Activated CD8-positive, alpha-beta memory T cell treated with anti-CD3 and anti-CD28 coated beads for 48 hours (primary cell): ENCODE results near the gene PDE8A.
"Not testable (repeated sequence)": the region's sequence is repeated elsewhere in the genome, so short reads cannot be mapped to it uniquely, and the experiment has no call there.

ENCODE experiments used
- DNase-seq, 3 experiments: peaks; one replicate each; pipeline ENCODE4 v3.0.0-alpha.2; 2020; ENCODE audit warnings: low read depth in 2 of 3, low spot score in 2 of 3

Gene PDE8A

GRCh38 chr15:84988909-84989644 lies 7.4 kb downstream of the PDE8A start:
- no peak for DNase-seq

DNA sequence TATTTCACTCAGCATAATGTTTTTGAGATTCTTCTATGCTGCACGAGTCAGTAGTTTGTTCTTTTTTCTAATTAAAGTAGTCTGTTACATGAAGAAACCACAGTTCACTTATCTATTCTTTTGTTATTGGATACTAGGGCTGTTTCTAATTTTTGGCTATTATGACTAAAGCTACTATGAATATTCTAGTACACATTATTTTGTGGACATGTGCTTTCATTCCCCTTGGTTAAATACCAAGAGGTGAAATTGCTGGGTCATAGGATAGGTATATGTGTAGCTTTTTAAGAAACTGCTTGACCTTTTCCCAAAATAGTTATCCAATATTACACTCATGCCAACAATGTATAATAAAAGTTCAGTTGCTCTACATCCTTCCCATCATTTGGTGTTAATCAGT lies 8.9 kb downstream of the PDE8A start:
- no peak for DNase-seq

DNA sequence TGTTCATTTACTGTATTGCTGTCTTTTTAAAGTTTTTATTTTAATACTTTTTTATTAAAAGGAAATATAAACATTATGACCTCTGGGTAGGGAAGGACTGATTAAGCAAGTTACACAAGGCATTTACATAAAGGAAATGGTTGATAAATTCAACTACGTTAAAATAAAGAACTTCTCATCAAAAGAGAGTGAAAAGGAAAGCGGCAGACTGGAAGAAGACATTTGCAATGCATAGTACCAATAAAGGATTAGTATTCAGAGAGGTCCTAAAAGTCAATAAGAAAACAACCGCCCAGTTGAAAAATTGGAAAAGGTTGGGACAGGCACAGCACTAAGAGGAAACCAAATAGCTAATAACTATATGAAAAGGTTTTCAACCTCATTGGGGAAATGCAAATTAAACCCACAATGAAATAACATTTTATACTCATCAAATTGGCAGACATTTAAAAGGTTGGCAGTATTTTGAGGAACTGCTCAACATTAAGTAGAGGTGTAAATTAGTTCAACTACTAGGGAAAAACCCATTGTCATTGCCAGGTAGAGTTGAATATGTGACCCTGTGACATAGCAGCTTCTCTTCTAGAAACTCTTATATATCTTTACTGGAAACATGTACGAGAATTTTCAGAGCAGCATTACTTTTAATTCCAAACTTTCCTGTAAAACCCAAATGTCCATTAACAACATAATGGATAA lies 9.5 kb downstream of the PDE8A start:
- DNase-seq = no peak

DNA sequence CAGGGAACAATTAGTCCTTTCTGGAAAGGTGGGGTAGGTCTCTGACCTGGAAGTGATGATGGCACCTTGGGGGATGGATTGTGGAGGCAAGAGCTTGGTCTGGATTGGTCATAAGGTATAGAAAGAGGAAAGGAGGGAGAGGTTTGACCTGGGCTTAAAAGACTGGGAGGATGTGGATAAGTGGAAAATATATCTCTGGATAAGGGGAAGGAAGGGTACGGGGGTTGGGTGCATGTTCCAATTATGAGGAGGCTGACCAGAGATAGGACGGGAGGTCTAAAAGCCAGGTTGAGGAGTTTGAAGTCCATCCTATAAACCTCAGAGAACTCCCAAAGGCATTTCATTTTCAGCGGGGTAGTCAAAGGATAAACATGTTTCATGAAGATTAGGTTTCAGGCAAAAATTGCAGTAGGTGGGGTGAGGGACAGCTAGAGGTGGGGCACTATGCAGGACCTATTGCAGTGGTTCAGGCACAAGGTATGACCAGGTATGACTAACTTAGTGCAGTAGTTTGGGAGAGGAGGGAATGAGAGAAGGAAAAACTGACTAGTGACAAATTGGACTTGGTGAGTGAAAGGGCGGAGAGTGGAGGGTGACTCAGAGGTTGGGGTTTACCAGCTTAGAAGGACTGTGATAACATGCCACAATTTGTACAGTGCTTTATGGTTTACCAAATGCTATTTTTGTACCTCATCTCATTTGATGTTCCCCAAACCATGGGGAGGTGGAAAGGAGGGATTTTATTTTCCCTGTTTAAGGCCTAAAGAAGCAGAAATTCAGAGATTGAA lies 10.7 kb downstream of the PDE8A start:
- no peak for DNase-seq

- no peak for DNase-seq
Observed at GRCh38 chr15:84996055-84996454, 14.4 kb downstream of the PDE8A start.

DNA sequence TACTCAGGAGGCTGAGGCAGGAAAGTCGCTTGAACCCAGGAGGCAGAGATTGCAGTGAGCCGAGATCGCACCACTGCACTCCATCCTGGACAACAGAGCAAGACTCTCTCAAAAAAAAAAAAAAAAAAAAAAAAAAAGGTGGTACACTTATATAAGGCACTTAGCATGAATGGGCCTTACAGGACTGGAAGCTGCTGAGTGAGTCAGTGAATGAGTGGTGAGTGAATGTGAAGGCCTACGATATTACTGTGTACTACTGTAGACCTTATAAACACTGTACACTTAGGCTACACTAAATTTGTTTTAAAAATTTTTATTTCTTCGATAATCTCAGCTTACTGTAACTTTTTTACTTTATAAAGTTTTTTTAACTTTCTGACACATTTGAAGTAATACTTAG lies 15.1 kb downstream of the PDE8A start:
- not testable (repeated sequence) for DNase-seq

- not testable (repeated sequence) for DNase-seq
Observed at GRCh38 chr15:84997214-84997613, 15.6 kb downstream of the PDE8A start.

DNA sequence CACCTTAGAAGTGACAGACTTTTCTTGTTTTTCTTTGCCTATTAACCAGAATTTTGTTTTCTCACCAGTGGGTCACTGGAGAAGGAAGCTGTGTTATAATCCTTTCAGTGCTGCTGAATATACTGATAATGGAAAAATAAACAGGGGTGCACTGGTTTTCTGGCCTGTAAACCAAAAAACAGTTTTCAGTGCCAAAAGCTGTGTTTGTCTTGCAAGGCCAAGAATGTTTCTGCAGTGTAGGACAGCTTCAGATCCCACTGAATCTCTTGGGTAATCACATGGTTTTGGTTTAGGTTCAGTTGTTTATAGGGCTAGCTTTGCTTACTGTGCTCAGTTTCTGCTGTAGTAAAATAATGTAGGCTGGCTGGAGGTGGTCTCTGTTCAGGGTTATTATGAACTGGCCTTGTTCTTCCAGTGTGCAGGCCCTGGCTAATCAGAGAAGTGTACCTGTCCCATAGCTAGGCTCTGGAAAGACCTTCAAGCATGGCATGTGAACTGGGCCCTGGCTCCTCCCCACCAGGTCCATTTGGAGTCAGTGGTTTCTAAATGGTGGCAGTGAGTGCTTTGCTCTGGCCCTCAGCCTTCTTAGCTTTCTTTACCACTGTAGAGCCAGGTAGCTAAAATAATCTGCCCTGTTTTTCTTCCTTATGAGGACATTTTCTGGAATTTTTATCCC lies 18.7 kb downstream of the PDE8A start:
- DNase-seq = no peak

GRCh38 chr15:85000937-85001336 lies 19.3 kb downstream of the PDE8A start:
- DNase-seq = no peak

- no peak for DNase-seq
Observed at GRCh38 chr15:85002517-85002916, 20.9 kb downstream of the PDE8A start.

- DNase-seq = no peak
Observed at GRCh38 chr15:85003593-85004312, 22.1 kb downstream of the PDE8A start.

- no peak for DNase-seq
Observed at GRCh38 chr15:85004550-85004949, 22.9 kb downstream of the PDE8A start.

GRCh38 chr15:85005319-85005718 lies 23.7 kb downstream of the PDE8A start:
- no peak for DNase-seq

GRCh38 chr15:85005746-85006145 lies 24.1 kb downstream of the PDE8A start:
- no peak for DNase-seq

DNA sequence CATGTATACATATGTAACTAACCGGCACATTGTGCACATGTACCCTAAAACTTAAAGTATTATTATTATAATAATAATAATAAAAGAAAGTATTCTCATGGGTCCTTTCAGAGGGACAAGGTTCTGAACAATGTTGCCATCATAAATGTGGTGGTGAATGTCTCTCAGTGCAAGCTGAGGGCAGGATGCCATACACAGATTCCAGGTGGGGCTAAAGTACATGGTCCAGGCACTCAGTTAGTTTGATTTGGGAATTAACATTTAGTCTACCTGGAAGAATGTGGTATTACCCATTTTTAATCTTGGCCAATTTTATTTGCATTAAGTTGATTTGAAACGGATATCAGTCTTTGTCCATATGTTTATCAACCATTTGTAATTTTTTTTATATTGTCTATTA lies 24.5 kb downstream of the PDE8A start:
- DNase-seq = no peak

- DNase-seq = no peak
Observed at GRCh38 chr15:85006655-85007054, 25.0 kb downstream of the PDE8A start.

DNA sequence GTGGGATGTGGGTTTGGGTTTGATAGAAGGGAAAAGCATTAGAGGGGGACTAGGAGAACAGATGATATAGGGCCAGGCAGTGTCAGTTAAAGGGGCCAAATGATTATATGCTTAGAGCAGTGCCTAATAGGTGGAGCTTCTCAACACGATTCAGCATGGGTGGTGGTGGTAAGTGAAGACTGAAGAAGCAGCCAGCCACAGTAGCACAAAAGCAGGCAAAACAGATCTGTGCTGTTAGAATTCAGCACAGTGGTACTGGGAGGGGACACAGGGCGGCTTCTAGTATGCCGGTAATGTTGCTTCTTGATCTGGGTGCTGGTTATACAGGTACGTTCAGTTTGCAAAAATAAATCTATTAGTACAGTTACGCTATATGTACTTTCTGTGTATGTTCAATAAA lies 25.5 kb downstream of the PDE8A start:
- DNase-seq = no peak

DNA sequence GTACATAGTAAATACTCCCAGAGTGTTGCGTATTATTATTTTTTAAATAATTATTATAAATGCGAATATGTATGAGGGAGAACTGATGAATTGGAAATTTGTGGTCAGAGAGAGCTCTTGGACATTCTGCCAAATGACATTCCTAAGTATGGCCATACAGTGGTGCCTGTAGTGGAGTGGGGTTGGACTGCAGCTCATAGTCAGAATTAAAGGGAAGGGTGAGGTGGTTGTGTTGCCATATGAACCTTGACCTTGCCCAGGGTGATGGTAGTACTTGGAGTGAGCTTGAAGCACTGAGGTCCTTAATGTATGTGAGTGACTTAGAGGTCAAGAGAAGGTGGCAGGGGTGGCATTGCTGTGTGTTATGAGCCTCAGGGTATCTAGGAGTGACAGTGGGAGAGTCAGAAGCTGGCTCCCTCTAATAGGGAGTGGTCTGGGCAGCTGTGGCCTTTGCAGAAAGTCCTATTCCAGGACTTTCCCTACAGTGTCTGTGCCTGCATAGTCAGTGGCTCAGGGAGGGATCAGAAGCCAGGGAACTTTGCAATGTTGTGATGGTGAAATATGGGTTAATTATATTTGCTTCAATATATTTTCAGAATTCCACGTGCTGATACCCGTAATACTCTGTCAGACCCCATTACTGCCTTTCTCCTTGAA lies 26.2 kb downstream of the PDE8A start:
- no peak for DNase-seq

DNA sequence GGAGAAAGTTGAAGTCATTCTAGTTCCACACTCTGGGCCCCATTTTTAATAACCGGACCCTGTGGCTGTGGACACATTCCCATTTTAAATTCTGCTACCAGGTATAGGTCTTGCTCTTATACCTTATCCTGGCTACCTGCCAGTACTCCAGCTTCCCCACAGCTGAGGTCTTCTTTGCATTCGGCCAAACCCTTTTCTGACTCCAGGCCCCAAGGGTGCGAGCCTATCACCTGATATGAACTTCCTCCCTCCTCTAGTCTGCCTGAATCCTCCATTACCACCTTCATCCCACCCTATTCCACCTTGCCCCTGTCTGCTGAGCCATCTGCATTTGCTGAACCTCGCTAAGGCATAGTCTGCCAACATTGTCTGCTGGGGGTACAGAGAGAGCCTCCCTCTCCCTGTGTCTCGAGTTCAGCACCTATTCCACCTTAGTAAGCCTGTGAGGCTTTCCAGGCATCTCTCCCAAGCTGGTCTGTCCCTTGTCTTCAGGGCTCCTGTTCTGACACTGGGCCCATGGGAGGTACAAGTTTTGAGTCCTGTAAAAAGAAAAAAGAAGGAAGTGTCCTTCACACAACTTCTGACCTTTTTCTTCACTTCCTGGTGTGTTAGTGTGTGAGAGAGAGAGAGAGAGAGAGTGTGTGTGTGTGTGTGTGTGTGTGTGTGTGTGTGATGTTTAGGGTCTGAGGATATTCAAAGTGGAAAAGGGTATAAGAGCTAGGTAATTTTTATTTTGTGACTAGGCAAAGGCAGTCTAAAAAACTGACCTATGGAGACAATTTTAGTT lies 27.0 kb downstream of the PDE8A start:
- DNase-seq = no peak

DNA sequence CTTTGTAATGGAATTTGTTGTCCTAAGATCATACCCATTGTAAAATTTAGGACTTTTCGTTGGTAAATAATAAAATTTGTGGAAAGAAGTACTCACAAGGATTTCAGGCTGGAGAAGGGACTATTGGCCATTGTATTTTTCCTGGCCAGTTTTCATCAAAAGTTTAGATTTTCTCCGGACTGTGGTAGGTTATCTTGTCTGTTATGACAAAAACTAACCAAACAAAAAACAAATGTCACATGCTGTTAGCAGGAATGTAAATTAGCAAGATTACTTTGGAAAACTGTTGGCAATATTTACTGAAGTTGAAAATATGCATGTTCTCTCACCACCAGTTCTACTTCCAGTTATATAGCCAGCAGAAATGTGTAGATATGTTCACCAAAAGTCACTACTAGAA lies 27.8 kb downstream of the PDE8A start:
- DNase-seq = no peak
